NCI-H1105 (cell line): Measurements from ENCODE around the gene IRX4.

Experiments
- DNase-seq: peaks from one replicate; lab custom pipeline; 2025; lab: John Stamatoyannopoulos, UW

IRX4 gene

GRCh38 chr5:1836176-1836890 is 46.4 kb downstream of the IRX4 start:
- no peak for DNase-seq

- no peak for DNase-seq
Measured at GRCh38 chr5:1835431-1835830, 47.3 kb downstream of the IRX4 start.

GRCh38 chr5:1834721-1835429 is 47.9 kb downstream of the IRX4 start:
- DNase-seq: no peak

- DNase-seq: no peak
Measured at GRCh38 chr5:1834022-1834551, 48.6 kb downstream of the IRX4 start.

- no peak for DNase-seq
Measured at GRCh38 chr5:1833264-1834021, 49.3 kb downstream of the IRX4 start.

- no peak for DNase-seq
Measured at GRCh38 chr5:1832511-1833250, 50.0 kb downstream of the IRX4 start.

GRCh38 chr5:1831677-1832313 is 50.9 kb downstream of the IRX4 start:
- no peak for DNase-seq

GRCh38 chr5:1831257-1831656 is 51.5 kb downstream of the IRX4 start:
- no peak for DNase-seq

GRCh38 chr5:1830571-1831228 is 52.0 kb downstream of the IRX4 start:
- no peak for DNase-seq

GRCh38 chr5:1827886-1828397 is 54.8 kb downstream of the IRX4 start:
- DNase-seq: no peak
